SU-DHL-6 (cell line): Measurements from ENCODE around the gene ZNF609.

Experiments
- H2AFZ ChIP-seq: fragments of 200-600 bp; sonication (generic); 2 replicates; pipeline ENCODE4 v1.6.1; 2014; ENCODE audit warnings: low read depth, mild to moderate bottlenecking, moderate library complexity, mixed read lengths, antibody characterized with exemption, low read length; ENCODE audit not compliant: severe bottlenecking
- H3F3A ChIP-seq: fragments of 200-600 bp; shearing (Covaris generic); 2 replicates; pipeline ENCODE4 v1.6.0; 2016; ENCODE audit warnings: antibody characterized with exemption, mild to moderate bottlenecking; ENCODE audit not compliant: insufficient read depth
- H3K27ac ChIP-seq: fragments of 200-600 bp; sonication (generic); 2 replicates; pipeline ENCODE4 v1.5.1; 2016; ENCODE audit warnings: low read depth, mild to moderate bottlenecking, low read length, moderate library complexity, mixed read lengths
- H3K27me3 ChIP-seq: fragments of 200-600 bp; sonication (generic), shearing (Covaris generic); 2 replicates; pipeline ENCODE4 v1.6.0; 2014; ENCODE audit warnings: mild to moderate bottlenecking, low read length
- H3K36me3 ChIP-seq: fragments of 200-600 bp; sonication (generic); 2 replicates; pipeline ENCODE4 v1.6.1; 2014; ENCODE audit warnings: mild to moderate bottlenecking, low read length, mixed read lengths
- H3K4me2 ChIP-seq: fragments of 300-600, 200-600 bp; shearing (Covaris generic), sonication (generic); 2 replicates; pipeline ENCODE4 v1.6.0; 2014; ENCODE audit warnings: low read length, low read depth, mild to moderate bottlenecking; ENCODE audit not compliant: poor library complexity, severe bottlenecking
- H3K4me3 ChIP-seq: fragments of 200-600 bp; sonication (generic); 2 replicates; pipeline ENCODE4 v1.5.1; 2014; ENCODE audit warnings: antibody characterized with exemption, low read length, mild to moderate bottlenecking, mixed read lengths; ENCODE audit not compliant: insufficient read depth, poor library complexity, severe bottlenecking
- H3K79me2 ChIP-seq: fragments of 200-600 bp; sonication (generic); 2 replicates; pipeline ENCODE4 v1.6.1; 2014; ENCODE audit warnings: mild to moderate bottlenecking, low read length, moderate library complexity; ENCODE audit not compliant: insufficient read depth
- H3K9ac ChIP-seq: fragments of 200-600 bp; sonication (generic); 2 replicates; pipeline ENCODE4 v1.7.0; 2014; ENCODE audit warnings: mild to moderate bottlenecking, low read length
- H3K9me2 ChIP-seq: fragments of 200-600 bp; sonication (generic); replicated peaks from 2 replicates; pipeline ENCODE4 v1.6.1; 2014; ENCODE audit warnings: low read length; ENCODE audit not compliant: insufficient read depth
- H3K9me3 ChIP-seq: fragments of 200-600 bp; sonication (generic); 2 replicates; pipeline ENCODE4 v1.6.1; 2014; ENCODE audit warnings: low read length, mixed read lengths; ENCODE audit not compliant: insufficient read depth
- H4K20me1 ChIP-seq: fragments of 200-600 bp; sonication (generic); 2 replicates; pipeline ENCODE4 v1.6.1; 2014; ENCODE audit warnings: low read depth, mild to moderate bottlenecking, antibody characterized with exemption, low read length, moderate library complexity, mixed read lengths
- CTCF ChIP-seq: fragments of 200-600 bp; sonication (generic); IDR thresholded peaks from one replicate; pipeline ENCODE4 v1.5.1; 2017; ENCODE audit warnings: antibody characterized with exemption, mild to moderate bottlenecking, low read length, moderate library complexity; ENCODE audit not compliant: insufficient read depth, poor library complexity, severe bottlenecking
- EZH2phosphoT487 ChIP-seq: fragments of 200-600 bp; sonication (generic), shearing (Covaris generic); conservative IDR thresholded peaks from 2 replicates; pipeline ENCODE4 v1.6.1; 2018; ENCODE audit warnings: mild to moderate bottlenecking, antibody characterized with exemption, low read length, moderate library complexity, mixed read lengths

ZNF609 gene

DNA sequence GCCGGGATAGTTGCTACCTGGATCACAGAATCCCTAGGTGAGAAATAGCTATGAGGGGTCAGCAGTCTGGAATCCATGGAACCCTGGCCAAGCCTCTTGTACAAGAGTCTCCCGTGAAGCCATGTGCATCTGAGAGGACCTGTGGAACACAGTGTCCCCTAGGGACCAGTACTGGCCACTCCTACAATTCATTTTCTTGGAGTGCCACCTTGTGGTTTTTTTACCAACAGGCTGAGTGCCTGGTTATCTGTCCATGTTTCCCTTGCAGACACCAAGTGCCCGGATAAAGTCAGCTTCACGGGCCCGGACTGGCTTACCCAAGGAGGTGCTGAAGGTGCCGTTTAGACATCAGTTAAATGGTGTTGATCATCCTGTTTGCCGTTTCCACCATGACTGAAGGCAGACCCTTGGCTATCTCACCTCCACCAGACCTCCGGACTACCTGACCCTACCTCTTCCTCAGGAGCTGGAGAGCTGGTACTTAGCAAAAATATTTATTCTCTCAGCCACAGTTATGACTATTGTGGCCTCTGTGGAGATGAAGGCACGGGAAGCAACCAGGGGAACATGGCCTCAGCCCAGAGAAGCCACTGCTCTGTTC, 221.1 kb downstream of the ZNF609 start:
- no peak overlapping the region for H3K27ac ChIP-seq
- no peaks in the 10 kb centered on the region for H4K20me1 ChIP-seq
- no peak for TF ChIP-seq EZH2phosphoT487
- TF ChIP-seq CTCF = no peak
- H2AFZ ChIP-seq = no peak overlapping the region
- no peaks in the 10 kb centered on the region for H3K79me2 ChIP-seq
- no peaks in the 10 kb centered on the region for H3K9me2 ChIP-seq
- no peaks in the 10 kb centered on the region for H3F3A ChIP-seq
- no peaks in the 10 kb centered on the region for H3K36me3 ChIP-seq
- H3K9me3 ChIP-seq = no peaks in the 10 kb centered on the region
- H3K27me3 ChIP-seq = no peaks in the 10 kb centered on the region
- H3K4me2 ChIP-seq = no peak overlapping the region
- H3K9ac ChIP-seq = no peak overlapping the region
- H3K4me3 ChIP-seq = no peak overlapping the region

- Histone ChIP-seq H3F3A (no peaks in the 10 kb centered on the region), H4K20me1 (no peaks in the 10 kb centered on the region), H3K9ac (no peak overlapping the region), H3K36me3 (no peaks in the 10 kb centered on the region), H2AFZ (no peak overlapping the region), H3K4me3 (no peak overlapping the region), H3K79me2 (no peaks in the 10 kb centered on the region), H3K27ac (no peak overlapping the region), H3K9me3 (no peaks in the 10 kb centered on the region), H3K9me2 (no peaks in the 10 kb centered on the region), H3K4me2 (no peak overlapping the region), H3K27me3 (no peaks in the 10 kb centered on the region)
- TF ChIP-seq EZH2phosphoT487 (no peak), CTCF (no peak)
These were observed 221.9 kb downstream of the ZNF609 start for GRCh38 chr15:64682255-64682654.

DNA sequence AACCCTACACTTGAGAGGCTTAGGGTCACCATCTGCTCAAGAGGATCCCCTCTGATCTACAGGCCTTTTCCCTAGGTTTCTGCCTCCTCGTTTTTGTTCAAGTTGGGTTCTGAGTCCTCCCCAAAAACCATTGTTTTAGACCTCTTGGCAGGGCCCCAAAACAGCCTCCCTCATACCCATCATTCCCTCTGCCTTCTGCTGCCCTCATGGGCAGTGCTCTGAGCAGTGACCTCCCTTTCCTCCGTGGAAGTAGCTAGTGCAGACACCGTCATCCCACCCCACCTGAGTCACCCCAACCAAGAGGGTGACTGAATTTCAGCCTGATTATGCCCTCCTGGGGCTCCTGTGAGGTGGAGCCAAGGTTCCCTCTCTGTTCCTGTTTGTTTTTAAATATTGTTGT, 223.0 kb downstream of the ZNF609 start:
- H3K27me3 ChIP-seq = no peaks in the 10 kb centered on the region
- no peak overlapping the region for H3K4me2 ChIP-seq
- TF ChIP-seq CTCF = no peak
- no peak for TF ChIP-seq EZH2phosphoT487
- no peaks in the 10 kb centered on the region for H3K79me2 ChIP-seq
- no peaks in the 10 kb centered on the region for H3K36me3 ChIP-seq
- H3K27ac ChIP-seq = no peak overlapping the region
- no peak overlapping the region for H3K9ac ChIP-seq
- no peaks in the 10 kb centered on the region for H3K9me3 ChIP-seq
- no peaks in the 10 kb centered on the region for H3F3A ChIP-seq
- H4K20me1 ChIP-seq = no peaks in the 10 kb centered on the region
- H2AFZ ChIP-seq = no peak overlapping the region
- no peak overlapping the region for H3K4me3 ChIP-seq
- H3K9me2 ChIP-seq = no peaks in the 10 kb centered on the region
